Astrocyte (in vitro differentiated cells and primary cell): Measurements from ENCODE around the gene ZNF385B. TPM values are rescaled to one million over a fixed set of nuclear protein-coding genes. Genes with fewer than 3 reads are reported as not detected.

ENCODE experiments used
- DNase-seq: peaks from one replicate; pipeline ENCODE4 v3.0.0-alpha.2; 2010; ENCODE audit warnings: low read depth
- FAIRE-seq: peaks from 2 replicates; lab custom pipeline; 2011; peaks lifted over from hg19 to GRCh38; lab: Jason Lieb, UNC
- H2AFZ ChIP-seq: 2 replicates; pipeline ENCODE4 v1.6.0; 2012; ENCODE audit warnings: low read depth, low read length, inconsistent platforms
- H3K27ac ChIP-seq: 2 replicates; pipeline ENCODE4 v1.5.1; 2011; ENCODE audit warnings: low read depth, low read length, inconsistent platforms
- H3K27me3 ChIP-seq: 2 replicates; pipeline ENCODE4 v1.6.0; 2011; ENCODE audit warnings: low read length, inconsistent platforms; ENCODE audit not compliant: insufficient read depth
- H3K36me3 ChIP-seq: 2 replicates; pipeline ENCODE4 v1.5.1; 2011; ENCODE audit warnings: low read length, inconsistent platforms; ENCODE audit not compliant: insufficient read depth
- H3K4me1 ChIP-seq: 2 replicates; pipeline ENCODE4 v1.5.1; 2011; ENCODE audit warnings: low read length, inconsistent platforms; ENCODE audit not compliant: insufficient read depth
- H3K4me2 ChIP-seq: 2 replicates; pipeline ENCODE4 v1.6.0; 2012; ENCODE audit warnings: low read length, inconsistent platforms
- H3K4me3 ChIP-seq: 2 replicates; pipeline ENCODE4 v1.5.1; 2011; ENCODE audit warnings: low read depth, mild to moderate bottlenecking, low read length, inconsistent platforms; ENCODE audit not compliant: insufficient read depth
- H3K79me2 ChIP-seq: 2 replicates; pipeline ENCODE4 v1.6.0; 2012; ENCODE audit warnings: mild to moderate bottlenecking, low read length, inconsistent platforms; ENCODE audit not compliant: insufficient read depth
- H3K9ac ChIP-seq: 2 replicates; pipeline ENCODE4 v1.6.0; 2012; ENCODE audit warnings: mild to moderate bottlenecking, low read length, inconsistent platforms
- H3K9me3 ChIP-seq: 2 replicates; pipeline ENCODE4 v1.5.1; 2012; ENCODE audit warnings: low read depth, mild to moderate bottlenecking, low read length, inconsistent platforms; ENCODE audit not compliant: insufficient read depth
- H4K20me1 ChIP-seq: 2 replicates; pipeline ENCODE4 v1.6.0; 2012; ENCODE audit warnings: low read length, inconsistent platforms; ENCODE audit not compliant: insufficient read depth
- H3K27ac Mint-ChIP-seq: one replicate; pipeline ENCODE4 v1.8.0; 2021; ENCODE audit warnings: mild to moderate bottlenecking, mixed read lengths; ENCODE audit not compliant: unreplicated experiment
- H3K27me3 Mint-ChIP-seq: one replicate; pipeline ENCODE4 v1.8.0; 2021; ENCODE audit warnings: low read depth, mixed read lengths; ENCODE audit not compliant: unreplicated experiment
- H3K36me3 Mint-ChIP-seq: one replicate; pipeline ENCODE4 v1.8.0; 2021; ENCODE audit warnings: low read depth, mixed read lengths; ENCODE audit not compliant: unreplicated experiment
- H3K4me1 Mint-ChIP-seq: one replicate; pipeline ENCODE4 v1.8.0; 2021; ENCODE audit warnings: low read depth, mixed read lengths; ENCODE audit not compliant: unreplicated experiment
- H3K4me3 Mint-ChIP-seq: one replicate; pipeline ENCODE4 v1.8.0; 2021; ENCODE audit warnings: mild to moderate bottlenecking, moderate library complexity, mixed read lengths; ENCODE audit not compliant: unreplicated experiment
- H3K9me3 Mint-ChIP-seq: one replicate; pipeline ENCODE4 v1.8.0; 2021; ENCODE audit warnings: mild to moderate bottlenecking, mixed read lengths; ENCODE audit not compliant: unreplicated experiment
- CTCF ChIP-seq: IDR thresholded peaks from 2 replicates; pipeline ENCODE4 v1.5.1; 2011; ENCODE audit warnings: low read depth, mild to moderate bottlenecking, inconsistent platforms, low read length, moderate library complexity; ENCODE audit not compliant: insufficient read depth
- EZH2 ChIP-seq: IDR thresholded peaks from 2 replicates; pipeline ENCODE4 v1.6.1; 2012; ENCODE audit warnings: mild to moderate bottlenecking, low read length, inconsistent platforms; ENCODE audit not compliant: insufficient read depth
- total RNA-seq: library from RNA; stranded (reverse); gene quantifications from 2 replicates; pipeline ENCODE4 v1.2.1, GENCODE V29; 2021

The ZNF385B gene
- total RNA-seq, 1 donor from 2014 or later: 0.27 TPM

- H3K4me1 Mint-ChIP-seq: peaks cover 4% of the 10 kb centered on the region
- no peak overlapping the region for H3K4me2 ChIP-seq
Observed at GRCh38 chr2:179744401-179744800, 117.0 kb downstream of the ZNF385B start.

GRCh38 chr2:179741317-179741716 is 120.1 kb downstream of the ZNF385B start:
- Mint-ChIP-seq H3K36me3 (no peaks in the 10 kb centered on the region), H3K27me3 (peaks cover 2% of the 10 kb centered on the region), H3K9me3 (no peaks in the 10 kb centered on the region), H3K4me3 (no peak overlapping the region), H3K4me1 (no peaks in the 10 kb centered on the region), H3K27ac (no peak overlapping the region)
- no peak overlapping the region for H3K27ac ChIP-seq
- no peak overlapping the region for H3K9ac ChIP-seq
- no peaks in the 10 kb centered on the region for H4K20me1 ChIP-seq
- no peaks in the 10 kb centered on the region for H3K27me3 ChIP-seq
- no peaks in the 10 kb centered on the region for H3K4me1 ChIP-seq
- no peak overlapping the region for H3K4me3 ChIP-seq
- H3K9me3 ChIP-seq: no peaks in the 10 kb centered on the region
- DNase-seq (no peak), FAIRE-seq (no peak)
- no peak overlapping the region for H3K4me2 ChIP-seq
- H3K79me2 ChIP-seq: no peaks in the 10 kb centered on the region
- TF ChIP-seq EZH2: no peak
- no peak for TF ChIP-seq CTCF
- H3K36me3 ChIP-seq: no peaks in the 10 kb centered on the region
- H2AFZ ChIP-seq: no peak overlapping the region

More at GRCh38 chr2:179744401-179744800, 117.0 kb downstream of the ZNF385B start:
- Mint-ChIP-seq H3K36me3 (no peaks in the 10 kb centered on the region), H3K27me3 (peaks cover 2% of the 10 kb centered on the region), H3K9me3 (no peaks in the 10 kb centered on the region), H3K4me3 (no peak overlapping the region), H3K27ac (no peak overlapping the region)
- Histone ChIP-seq H3K4me3 (no peak overlapping the region), H3K79me2 (no peaks in the 10 kb centered on the region), H4K20me1 (no peaks in the 10 kb centered on the region), H3K27ac (no peak overlapping the region), H3K36me3 (no peaks in the 10 kb centered on the region), H3K4me1 (no peaks in the 10 kb centered on the region), H2AFZ (no peak overlapping the region), H3K9ac (no peak overlapping the region), H3K9me3 (no peaks in the 10 kb centered on the region), H3K27me3 (no peaks in the 10 kb centered on the region)
- FAIRE-seq (no peak), DNase-seq (no peak)
- TF ChIP-seq EZH2: no peak
- TF ChIP-seq CTCF: no peak

- H3K27me3 Mint-ChIP-seq: no peaks in the 10 kb centered on the region
- H3K4me3 Mint-ChIP-seq: no peak overlapping the region
- Histone ChIP-seq H3K79me2 (no peaks in the 10 kb centered on the region), H4K20me1 (no peaks in the 10 kb centered on the region), H3K4me2 (no peak overlapping the region), H3K27ac (no peak overlapping the region), H3K36me3 (no peaks in the 10 kb centered on the region), H3K27me3 (no peaks in the 10 kb centered on the region), H3K4me1 (no peaks in the 10 kb centered on the region), H2AFZ (no peak overlapping the region), H3K9ac (no peak overlapping the region), H3K9me3 (no peaks in the 10 kb centered on the region), H3K4me3 (no peak overlapping the region)
- no peaks in the 10 kb centered on the region for H3K4me1 Mint-ChIP-seq
- H3K27ac Mint-ChIP-seq: no peak overlapping the region
- TF ChIP-seq EZH2: no peak
- TF ChIP-seq CTCF: no peak
- H3K36me3 Mint-ChIP-seq: no peaks in the 10 kb centered on the region
- H3K9me3 Mint-ChIP-seq: no peaks in the 10 kb centered on the region
- no peak for FAIRE-seq
- DNase-seq: no peak
Observed at GRCh38 chr2:179729966-179730365, 131.4 kb downstream of the ZNF385B start.
